Liver (tissue), 2 donors: ENCODE results near the gene ADISSP.

Experiments
- CTCF ChIP-seq: fragments of 150-350 bp; IDR thresholded peaks from 2 replicates; pipeline ENCODE4 v1.5.1; 2017; ENCODE audit warnings: improper control_type of control experiment, low read depth, low read length; ENCODE audit not compliant: missing input control
- FOXA1 ChIP-seq: IDR thresholded peaks from 2 replicates; pipeline ENCODE4 v1.6.1; 2016; ENCODE audit warnings: antibody characterized with exemption
- donor health status: healthy.

- TF ChIP-seq CTCF (no peak), FOXA1 (no peak)
Observed at GRCh38 chr20:3704087-3704486, 63.5 kb downstream of the ADISSP start.
